K562 (cell line): ENCODE data around the gene UBXN1.

Experiments
- CTCF ChIP-seq, 3 experiments: IDR thresholded peaks in 2 of 3; conservative IDR thresholded peaks in 1 of 3; 2 replicates each; pipeline ENCODE4 v1.5.1; 2011 to 2012; ENCODE audit warnings: low read length in 3 of 3, mild to moderate bottlenecking in 3 of 3, control low read depth in 2 of 3, improper control_type of control experiment in 1 of 3, inconsistent platforms in 1 of 3, low read depth in 1 of 3, mixed read lengths in 1 of 3, moderate library complexity in 1 of 3; ENCODE audit not compliant: insufficient read depth in 2 of 3
- HMBOX1 ChIP-seq: sonication (generic); IDR thresholded peaks from 2 replicates; pipeline ENCODE4 v1.6.1; 2016
- HNRNPK ChIP-seq: fragments of 200-400 bp; formaldehyde crosslinking; IDR thresholded peaks from one replicate; pipeline ENCODE4 v1.6.1; 2018; ENCODE audit warnings: mild to moderate bottlenecking, low read depth, low read length; ENCODE audit not compliant: poor library complexity, severe bottlenecking
- MYNN ChIP-seq, 2 experiments: sonication (generic); formaldehyde crosslinking in 1 of 2; IDR thresholded peaks; 2 replicates each; pipeline versions ENCODE4 v1.5.0 to v1.6.1; 2016 to 2020; ENCODE audit warnings: antibody characterized with exemption in 1 of 2, missing genetic modification reagents in 1 of 2
- POLR2AphosphoS5 ChIP-seq: IDR thresholded peaks from 2 replicates; pipeline ENCODE4 v1.6.1; 2011; ENCODE audit warnings: mild to moderate bottlenecking, low read depth, low read length, moderate library complexity; ENCODE audit not compliant: control insufficient read depth, insufficient read depth
- SRSF7 ChIP-seq: fragments of 200-400 bp; formaldehyde crosslinking; optimal IDR thresholded peaks from 2 replicates; pipeline ENCODE3; 2017; ENCODE audit warnings: mild to moderate bottlenecking, low read depth, low read length
- ZKSCAN8 ChIP-seq: fragments of 200-800 bp; sonication (Bioruptor generic); IDR thresholded peaks from 2 replicates; pipeline ENCODE4 v1.6.1; 2016; ENCODE audit warnings: missing genetic modification characterization, missing compliant biosample characterization
- ZNF699 ChIP-seq: fragments of 250-450 bp; sonication (Bioruptor Pico); IDR thresholded peaks from 2 replicates; pipeline ENCODE4 v1.8.0; 2021; ENCODE audit warnings: mild to moderate bottlenecking, moderate library complexity; ENCODE audit not compliant: insufficient replicate concordance

GRCh38 chr11:62648185-62648966 lies 30.5 kb downstream of the UBXN1 start:
- TF ChIP-seq POLR2AphosphoS5, result no peak
- no peak for TF ChIP-seq MYNN (IDR thresholded peaks at IDR 0.05)
- TF ChIP-seq MYNN (CRISPR knock-in tag; IDR thresholded peaks at IDR 0.05), result no peak
- TF ChIP-seq HNRNPK, result no peak
- no peak for TF ChIP-seq ZNF699
- TF ChIP-seq ZKSCAN8 (CRISPR knock-in tag), result no peak
- no peak for TF ChIP-seq SRSF7
- TF ChIP-seq CTCF (IDR thresholded peaks at IDR 0.05 in 2 of 3, conservative IDR thresholded peaks at IDR 0.05 in 1 of 3; ENCODE audit: insufficient read depth in 2 of 3, low read depth in 1 of 3, low read length in 3 of 3), result no peak
- no peak for TF ChIP-seq HMBOX1
